Measurements from ENCODE around the gene R3HDM2.

DNA sequence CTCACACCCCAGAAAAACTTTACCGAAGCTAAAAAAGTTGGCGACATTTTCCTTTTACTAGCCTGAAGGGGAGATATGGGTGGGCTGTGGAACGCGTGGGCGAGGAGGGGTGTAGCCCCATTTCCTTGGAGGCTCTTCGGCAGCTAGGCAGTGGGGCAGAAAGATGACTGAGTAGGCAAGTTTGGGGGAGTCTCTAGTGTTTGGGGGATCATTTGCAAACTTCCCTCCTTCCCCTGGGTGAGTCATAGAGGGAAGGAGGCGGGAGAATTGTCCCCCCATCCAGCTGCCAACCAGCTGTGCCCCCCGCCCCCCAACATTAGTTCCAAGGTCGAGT, 31.0 kb upstream of the R3HDM2 start:
- TF ChIP-seq, protein P1, sequence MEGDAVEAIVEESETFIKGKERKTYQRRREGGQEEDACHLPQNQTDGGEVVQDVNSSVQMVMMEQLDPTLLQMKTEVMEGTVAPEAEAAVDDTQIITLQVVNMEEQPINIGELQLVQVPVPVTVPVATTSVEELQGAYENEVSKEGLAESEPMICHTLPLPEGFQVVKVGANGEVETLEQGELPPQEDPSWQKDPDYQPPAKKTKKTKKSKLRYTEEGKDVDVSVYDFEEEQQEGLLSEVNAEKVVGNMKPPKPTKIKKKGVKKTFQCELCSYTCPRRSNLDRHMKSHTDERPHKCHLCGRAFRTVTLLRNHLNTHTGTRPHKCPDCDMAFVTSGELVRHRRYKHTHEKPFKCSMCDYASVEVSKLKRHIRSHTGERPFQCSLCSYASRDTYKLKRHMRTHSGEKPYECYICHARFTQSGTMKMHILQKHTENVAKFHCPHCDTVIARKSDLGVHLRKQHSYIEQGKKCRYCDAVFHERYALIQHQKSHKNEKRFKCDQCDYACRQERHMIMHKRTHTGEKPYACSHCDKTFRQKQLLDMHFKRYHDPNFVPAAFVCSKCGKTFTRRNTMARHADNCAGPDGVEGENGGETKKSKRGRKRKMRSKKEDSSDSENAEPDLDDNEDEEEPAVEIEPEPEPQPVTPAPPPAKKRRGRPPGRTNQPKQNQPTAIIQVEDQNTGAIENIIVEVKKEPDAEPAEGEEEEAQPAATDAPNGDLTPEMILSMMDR (IDR thresholded peaks at IDR 0.05 in 8 of 11, conservative IDR thresholded peaks at IDR 0.05 in 3 of 11): no peak
- TF ChIP-seq POLR2A (IDR thresholded peaks at IDR 0.05): no peak
- TF ChIP-seq POLR2AphosphoS5 (IDR thresholded peaks at IDR 0.05): no peak
